H1 (cell line): ENCODE results near the gene FHAD1. TPM values are rescaled to one million over a fixed set of nuclear protein-coding genes. Genes with fewer than 3 reads are reported as not detected.

Experiments used
- CTCF ChIA-PET: fragments of 300-600 bp; sonication (Branson Sonifier 250); formaldehyde crosslinking; loops from one replicate; lab custom pipeline; 2021; ENCODE audit not compliant: partially characterized antibody; lab: Charles Lee
- POLR2A ChIA-PET: fragments of 300-600 bp; sonication (Branson Sonifier 250); formaldehyde crosslinking; loops from one replicate; lab custom pipeline; 2021; ENCODE audit warnings: inconsistent platforms; ENCODE audit not compliant: partially characterized antibody; lab: Charles Lee
- DNase-seq, 2 experiments: peaks; one replicate each; pipeline versions ENCODE4 v3.0.0 to v3.0.0-alpha.2; 2010 to 2022; ENCODE audit warnings: low spot score in 2 of 2, low read depth in 1 of 2, mixed read lengths in 1 of 2
- FAIRE-seq: peaks from 2 replicates; lab custom pipeline; 2011; peaks lifted over from hg19 to GRCh38; lab: Jason Lieb, UNC
- H2AFZ ChIP-seq: 2 replicates; pipeline ENCODE4 v1.8.1; 2012; ENCODE audit warnings: low read length, inconsistent platforms
- H2AK5ac ChIP-seq: 2 replicates; pipeline ENCODE4 v1.6.1; 2013; ENCODE audit warnings: low read depth, low read length
- H2BK120ac ChIP-seq: replicated peaks from 2 replicates; pipeline ENCODE3; 2013; ENCODE audit warnings: low read depth, low read length, inconsistent platforms
- H2BK12ac ChIP-seq: 2 replicates; pipeline ENCODE4 v1.6.1; 2013; ENCODE audit warnings: low read depth, low read length
- H2BK15ac ChIP-seq: 2 replicates; pipeline ENCODE4 v1.6.1; 2013; ENCODE audit warnings: low read length
- H2BK20ac ChIP-seq: 2 replicates; pipeline ENCODE4 v1.6.1; 2013; ENCODE audit warnings: low read length
- H2BK5ac ChIP-seq: 2 replicates; pipeline ENCODE4 v1.6.1; 2013; ENCODE audit warnings: low read depth, low read length
- H3K14ac ChIP-seq: 2 replicates; pipeline ENCODE4 v1.6.1; 2013; ENCODE audit warnings: inconsistent platforms; ENCODE audit not compliant: insufficient read length
- H3K18ac ChIP-seq: 2 replicates; pipeline ENCODE4 v1.6.1; 2013; ENCODE audit warnings: low read length; ENCODE audit errors: extremely low read depth
- H3K23ac ChIP-seq: 2 replicates; pipeline ENCODE4 v1.6.1; 2013; ENCODE audit warnings: inconsistent platforms; ENCODE audit not compliant: insufficient read length
- H3K23me2 ChIP-seq: 2 replicates; pipeline ENCODE4 v1.6.1; 2013; ENCODE audit warnings: low read depth, low read length
- H3K27ac ChIP-seq: 2 replicates; pipeline ENCODE4 v1.6.1; 2011; ENCODE audit warnings: low read depth, low read length, inconsistent platforms
- H3K27me3 ChIP-seq, 4 experiments: replicated peaks in 1 of 4; 1 replicate in 1 of 4; 2 replicates in 3 of 4; pipeline versions ENCODE4 v1.6.1 to v1.8.1; 2011 to 2013; ENCODE audit warnings: low read length in 3 of 4, mild to moderate bottlenecking in 3 of 4, inconsistent platforms in 2 of 4, mixed read lengths in 2 of 4, moderate library complexity in 1 of 4; ENCODE audit not compliant: control insufficient read depth in 3 of 4, insufficient read depth in 3 of 4; ENCODE audit errors: extremely low read depth in 1 of 4
- H3K36me3 ChIP-seq, 4 experiments: 2 replicates each; pipeline versions ENCODE4 v1.6.1 to v1.8.1; 2011 to 2013; ENCODE audit warnings: mild to moderate bottlenecking in 4 of 4, low read length in 3 of 4, moderate library complexity in 2 of 4, control low read depth in 1 of 4, inconsistent platforms in 1 of 4; ENCODE audit not compliant: insufficient read depth in 4 of 4, control insufficient read depth in 2 of 4
- H3K4ac ChIP-seq: replicated peaks from 2 replicates; pipeline ENCODE3; 2013; ENCODE audit warnings: low read length, low read depth, mixed read lengths, inconsistent platforms; ENCODE audit not compliant: insufficient read length
- H3K4me1 ChIP-seq, 4 experiments: replicated peaks in 1 of 4; 1 replicate in 1 of 4; 2 replicates in 3 of 4; pipeline versions ENCODE4 v1.6.1 to v1.8.1; 2011 to 2013; ENCODE audit warnings: low read length in 3 of 4, inconsistent platforms in 2 of 4, mixed read lengths in 1 of 4; ENCODE audit not compliant: insufficient read depth in 4 of 4, control insufficient read depth in 3 of 4
- H3K4me2 ChIP-seq, 2 experiments: 2 replicates each; pipeline versions ENCODE4 v1.6.1 to v1.8.1; 2011 to 2013; ENCODE audit warnings: low read depth in 2 of 2, low read length in 2 of 2, control low read depth in 1 of 2, inconsistent platforms in 1 of 2, mild to moderate bottlenecking in 1 of 2; ENCODE audit not compliant: insufficient read depth in 1 of 2
- H3K4me3 ChIP-seq, 4 experiments: fragments of 200-600, 300-600 bp in 1 of 4; sonication (generic), shearing (Covaris generic), sonication (Bioruptor Twin) in 1 of 4; 2 replicates each; pipeline versions ENCODE4 v1.5.1 to v1.8.1; 2011 to 2016; ENCODE audit warnings: low read length in 4 of 4, low read depth in 3 of 4, control low read depth in 2 of 4, inconsistent platforms in 2 of 4, mild to moderate bottlenecking in 2 of 4, mixed read lengths in 1 of 4, moderate library complexity in 1 of 4; ENCODE audit not compliant: insufficient read depth in 2 of 4; ENCODE audit errors: extremely low read depth in 1 of 4
- H3K56ac ChIP-seq: replicated peaks from 2 replicates; pipeline ENCODE3; 2013; ENCODE audit warnings: low read depth, mild to moderate bottlenecking, mixed read lengths, low read length, inconsistent platforms; ENCODE audit not compliant: insufficient read length
- H3K79me1 ChIP-seq: 2 replicates; pipeline ENCODE4 v1.6.1; 2013; ENCODE audit warnings: low read depth, low read length, control low read depth
- H3K79me2 ChIP-seq, 2 experiments: 2 replicates each; pipeline versions ENCODE4 v1.6.1 to v1.8.1; 2012 to 2013; ENCODE audit warnings: low read length in 2 of 2, mild to moderate bottlenecking in 2 of 2, inconsistent platforms in 1 of 2; ENCODE audit not compliant: insufficient read depth in 2 of 2, control insufficient read depth in 1 of 2
- H3K9ac ChIP-seq, 4 experiments: replicated peaks in 1 of 4; 1 replicate in 1 of 4; 2 replicates in 3 of 4; pipeline versions ENCODE4 v1.6.1 to v1.8.1; 2011 to 2013; ENCODE audit warnings: low read depth in 3 of 4, low read length in 3 of 4, control low read depth in 2 of 4, mild to moderate bottlenecking in 2 of 4, moderate library complexity in 2 of 4, inconsistent platforms in 1 of 4; ENCODE audit errors: extremely low read depth in 1 of 4
- H3K9me3 ChIP-seq, 2 experiments: 2 replicates each; pipeline versions ENCODE4 v1.6.1 to v1.8.1; 2012 to 2013; ENCODE audit warnings: mild to moderate bottlenecking in 2 of 2, moderate library complexity in 2 of 2, control low read depth in 1 of 2, inconsistent platforms in 1 of 2, low read depth in 1 of 2, low read length in 1 of 2, mixed read lengths in 1 of 2; ENCODE audit not compliant: insufficient read depth in 2 of 2
- H4K20me1 ChIP-seq, 2 experiments: replicated peaks in 1 of 2; 2 replicates each; pipeline versions ENCODE3 to v1.8.1; 2011 to 2013; ENCODE audit warnings: inconsistent platforms in 2 of 2, low read length in 2 of 2, mild to moderate bottlenecking in 1 of 2; ENCODE audit not compliant: insufficient read depth in 2 of 2, control insufficient read depth in 1 of 2
- H4K5ac ChIP-seq: 2 replicates; pipeline ENCODE4 v1.6.1; 2013; ENCODE audit warnings: low read length, low read depth, mixed read lengths, inconsistent platforms; ENCODE audit not compliant: insufficient read length
- H4K8ac ChIP-seq: 2 replicates; pipeline ENCODE4 v1.8.0; 2013; ENCODE audit warnings: mild to moderate bottlenecking, moderate library complexity, low read length, inconsistent platforms; ENCODE audit not compliant: insufficient read depth; ENCODE audit errors: extremely low read depth
- H4K91ac ChIP-seq: replicated peaks from 2 replicates; pipeline ENCODE3; 2013; ENCODE audit warnings: low read length, mixed read lengths, inconsistent platforms; ENCODE audit not compliant: insufficient read length
- FOSL1 ChIP-seq: IDR thresholded peaks from 2 replicates; pipeline ENCODE4 v1.6.1; 2011; ENCODE audit warnings: mild to moderate bottlenecking, low read depth, low read length, moderate library complexity; ENCODE audit not compliant: insufficient read depth
- GTF2F1 ChIP-seq: IDR thresholded peaks from 2 replicates; pipeline ENCODE4 v1.6.1; 2012; ENCODE audit warnings: low read depth, low read length, improper control_type of control experiment, borderline replicate concordance
- HDAC6 ChIP-seq: IDR thresholded peaks from one replicate; pipeline ENCODE4 v1.7.1; 2012; ENCODE audit warnings: low read depth, mild to moderate bottlenecking, inconsistent platforms, low read length, moderate library complexity
- JUN ChIP-seq: IDR thresholded peaks from 2 replicates; pipeline ENCODE4 v1.6.1; 2011; ENCODE audit warnings: low read depth, mild to moderate bottlenecking, improper control_type of control experiment, low read length
- KDM4A ChIP-seq: IDR thresholded peaks from one replicate; pipeline ENCODE4 v1.7.1; 2012; ENCODE audit warnings: low read depth, mild to moderate bottlenecking, moderate library complexity, low read length, inconsistent platforms; ENCODE audit not compliant: severe bottlenecking
- NANOG ChIP-seq: IDR thresholded peaks from 2 replicates; pipeline ENCODE4 v1.6.1; 2011; ENCODE audit warnings: low read length, low read depth, mild to moderate bottlenecking, inconsistent platforms; ENCODE audit not compliant: insufficient read depth, poor library complexity, severe bottlenecking
- SIRT6 ChIP-seq: IDR thresholded peaks from one replicate; pipeline ENCODE4 v1.7.1; 2012; ENCODE audit warnings: low read length, inconsistent platforms
- SIX5 ChIP-seq: IDR thresholded peaks from 2 replicates; pipeline ENCODE4 v1.6.1; 2011; ENCODE audit warnings: mild to moderate bottlenecking, low read depth, low read length
- SP1 ChIP-seq: IDR thresholded peaks from 2 replicates; pipeline ENCODE4 v1.6.1; 2011; ENCODE audit warnings: low read depth, low read length
- SP2 ChIP-seq: IDR thresholded peaks from 2 replicates; pipeline ENCODE4 v1.6.1; 2012; ENCODE audit warnings: mild to moderate bottlenecking, low read length, inconsistent platforms
- TCF12 ChIP-seq: IDR thresholded peaks from 2 replicates; pipeline ENCODE4 v1.6.1; 2011; ENCODE audit warnings: low read depth, mild to moderate bottlenecking, low read length
- WGBS, 2 experiments: shearing (Covaris generic) in 1 of 2; methylation state at CpG; one replicate each; pipeline versions ENCODE4 v1.1.6 to v1.1.7; 2013 to 2015; ENCODE audit warnings: low lambda C conversion rate in 2 of 2, mixed read lengths in 2 of 2, inconsistent platforms in 1 of 2, low coverage in 1 of 2, missing lambda C conversion rate in 1 of 2; ENCODE audit not compliant: insufficient replicate concordance in 2 of 2, insufficient coverage in 1 of 2, insufficient read length in 1 of 2; ENCODE audit errors: extremely low coverage in 1 of 2, missing lambda C conversion rate in 1 of 2; 5-methylcytosine and 5-hydroxymethylcytosine counted together
- polyA plus RNA-seq, 7 experiments: library from polyadenylated mRNA; depleted of rRNA in 3 of 7; stranded (reverse) in 5 of 7; unstranded in 2 of 7; fragments of >200 nt in 5 of 7; fragments of 200-250 nt in 2 of 7; gene quantifications; 1 replicate in 5 of 7; 2 replicates in 1 of 7; 4 replicates in 1 of 7; pipeline versions ENCODE4 v1.2.1 to v1.2.3, GENCODE V29; 2011 to 2013; ENCODE audit warnings: missing spikeins in 2 of 7, mixed read lengths in 2 of 7
- total RNA-seq: library from RNA; stranded (reverse); fragmentation: NEBNext Ultra II Directional; extraction: Animal tissue kit (Norgen Biotek cat#: 25700); gene quantifications from 2 replicates; pipeline ENCODE4 v1.2.1, GENCODE V29; 2021
- TF ChIP-seq, protein P1 (sequence below): IDR thresholded peaks from 2 replicates; pipeline ENCODE4 v1.6.1; 2011; ENCODE audit warnings: low read length, improper control_type of control experiment

Gene FHAD1
- total and polyA plus RNA-seq, 2 of the 8 experiments (the other 6 are each of a cell fraction or from before 2014, with no cell fraction given), result 0.39 to 0.69 TPM

DNA sequence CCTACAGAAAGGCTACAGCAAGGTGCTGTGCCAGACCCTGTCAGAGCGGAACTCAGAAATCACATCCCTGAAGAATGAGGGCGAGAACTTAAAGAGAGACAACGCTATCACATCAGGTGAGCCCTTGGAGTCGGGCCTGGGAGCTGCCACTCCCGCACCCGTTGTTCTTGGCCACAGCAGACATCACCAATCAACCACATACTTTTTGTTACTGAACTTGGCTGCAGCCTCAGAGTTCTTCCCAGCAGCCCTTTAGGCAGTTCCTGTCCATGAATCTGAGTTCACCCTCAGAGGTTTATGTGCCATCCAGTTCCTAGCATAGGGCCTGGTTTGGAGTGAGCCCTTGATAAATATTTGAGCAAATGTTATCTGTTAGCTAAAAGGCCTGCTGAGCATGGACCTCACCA, 61.6 kb downstream of the FHAD1 start:
- no peak overlapping the region for H2BK20ac ChIP-seq
- no peak overlapping the region for H2BK5ac ChIP-seq
- H4K8ac ChIP-seq, result no peak overlapping the region
- H3K9ac ChIP-seq, result no peak overlapping the region
- no peaks in the 10 kb centered on the region for H3K79me2 ChIP-seq
- no peaks in the 10 kb centered on the region; a peak in 1 of 7 replicates for H3K27me3 ChIP-seq
- FAIRE-seq (no peak), DNase-seq (no peak)
- H3K79me1 ChIP-seq, result no peaks in the 10 kb centered on the region
- H2BK15ac ChIP-seq, result no peak overlapping the region
- H3K4ac ChIP-seq, result no peak overlapping the region
- H4K20me1 ChIP-seq, result peaks cover 0 to 1% of the 10 kb centered on the region in 2 experiments
- ChIA-PET POLR2A (no interaction called here), CTCF (interaction anchor here (1.3 to 1.9 kb wide), 4 partner anchors 15 to 197 kb away, joined by 3 to 12 read pairs (median 5); no protein-coding TSS in a partner anchor)
- no peak overlapping the region for H3K56ac ChIP-seq
- WGBS, 2 experiments, result 95% methylated on average over 6 of the region's 6 CpGs; no CpG with 5 or more reads in 1 of the 2 experiments
- H3K27ac ChIP-seq, result no peak overlapping the region
- no peaks in the 10 kb centered on the region for H3K23me2 ChIP-seq
- no peak overlapping the region for H4K5ac ChIP-seq
- TF ChIP-seq SP2 (no peak), KDM4A (no peak), SIX5 (no peak), HDAC6 (no peak), SP1 (no peak), JUN (no peak), NANOG (no peak), SIRT6 (no peak), FOSL1 (no peak), TCF12 (no peak), GTF2F1 (no peak)
- TF ChIP-seq, protein P1, sequence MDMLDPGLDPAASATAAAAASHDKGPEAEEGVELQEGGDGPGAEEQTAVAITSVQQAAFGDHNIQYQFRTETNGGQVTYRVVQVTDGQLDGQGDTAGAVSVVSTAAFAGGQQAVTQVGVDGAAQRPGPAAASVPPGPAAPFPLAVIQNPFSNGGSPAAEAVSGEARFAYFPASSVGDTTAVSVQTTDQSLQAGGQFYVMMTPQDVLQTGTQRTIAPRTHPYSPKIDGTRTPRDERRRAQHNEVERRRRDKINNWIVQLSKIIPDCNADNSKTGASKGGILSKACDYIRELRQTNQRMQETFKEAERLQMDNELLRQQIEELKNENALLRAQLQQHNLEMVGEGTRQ, result no peak
- no peak overlapping the region for H3K4me3 ChIP-seq
- H3K23ac ChIP-seq, result no peak overlapping the region
- H4K91ac ChIP-seq, result no peak overlapping the region
- no peak overlapping the region for H2BK12ac ChIP-seq
- H3K9me3 ChIP-seq, result peaks cover 7 to 8% of the 10 kb centered on the region in 2 experiments; a peak in 1 of 4 replicates
- no peak overlapping the region for H3K4me2 ChIP-seq
- H2BK120ac ChIP-seq, result no peak overlapping the region
- no peak overlapping the region for H3K14ac ChIP-seq
- H3K18ac ChIP-seq, result no peak overlapping the region
- H2AFZ ChIP-seq, result no peak overlapping the region
- H3K36me3 ChIP-seq, result no peaks in the 10 kb centered on the region
- no peaks in the 10 kb centered on the region for H3K4me1 ChIP-seq
- no peak overlapping the region for H2AK5ac ChIP-seq
